PC-9 (cell line): ENCODE data around the gene PDK2.

ENCODE experiments used
- CTCF ChIP-seq: fragments of 200-600 bp; sonication (generic); conservative IDR thresholded peaks from 2 replicates; pipeline ENCODE4 v1.6.1; 2017; ENCODE audit warnings: mixed run types, antibody characterized with exemption, mild to moderate bottlenecking, moderate library complexity
- EZH2 ChIP-seq: fragments of 200-600 bp; sonication (generic); IDR thresholded peaks from 2 replicates; pipeline ENCODE4 v1.8.0; 2017; ENCODE audit warnings: antibody characterized with exemption, low read depth

GRCh38 chr17:50109207-50109606 is 14.1 kb downstream of the PDK2 start:
- TF ChIP-seq CTCF: no peak
- no peak for TF ChIP-seq EZH2
